WTC11 (cell line): Measurements from ENCODE around the gene ZNF483. TPM values are rescaled to one million over a fixed set of nuclear protein-coding genes. Genes with fewer than 3 reads are reported as not detected.
"Not testable (repeated sequence)": the region's sequence is repeated elsewhere in the genome, so short reads cannot be mapped to it uniquely, and the experiment has no call there.

Source experiments
- ATAC-seq: fragments of 200-7000 bp; cut with Tn5 transposase; 2 replicates; pipeline ENCODE4 v1.10.0; 2021; ENCODE audit warnings: mild to moderate bottlenecking, moderate library complexity
- CTCF ChIA-PET: fragments of 300-600 bp; sonication (Branson Sonifier 250); formaldehyde crosslinking; loops from one replicate; lab custom pipeline; 2021; ENCODE audit warnings: antibody characterized with exemption; lab: Charles Lee
- POLR2A ChIA-PET: fragments of 350-600 bp; sonication (Branson Sonifier 250); formaldehyde crosslinking; loops from one replicate; lab custom pipeline; 2021; ENCODE audit warnings: antibody characterized with exemption; lab: Charles Lee
- DNase-seq: peaks from one replicate; pipeline ENCODE4 v3.0.0; 2021; ENCODE audit warnings: low spot score
- H3K27ac Mint-ChIP-seq: 2 replicates; pipeline ENCODE4 v1.8.0; 2021; ENCODE audit warnings: mixed read lengths
- H3K27me3 Mint-ChIP-seq: 2 replicates; pipeline ENCODE4 v1.8.0; 2021; ENCODE audit warnings: low read depth, mild to moderate bottlenecking, moderate library complexity, mixed read lengths
- H3K36me3 Mint-ChIP-seq: 2 replicates; pipeline ENCODE4 v1.8.0; 2021; ENCODE audit warnings: mixed read lengths
- H3K4me1 Mint-ChIP-seq: 2 replicates; pipeline ENCODE4 v1.8.0; 2022; ENCODE audit warnings: mixed read lengths
- H3K4me3 Mint-ChIP-seq: 2 replicates; pipeline ENCODE4 v1.8.0; 2021; ENCODE audit warnings: mild to moderate bottlenecking, moderate library complexity, mixed read lengths
- H3K9me3 Mint-ChIP-seq: 2 replicates; pipeline ENCODE4 v1.8.0; 2021; ENCODE audit warnings: mixed read lengths
- FOXJ3 ChIP-seq: sonication (generic); formaldehyde crosslinking; IDR thresholded peaks from 2 replicates; pipeline ENCODE4 v1.9.0; 2021; ENCODE audit warnings: missing genetic modification reagents, mild to moderate bottlenecking, borderline replicate concordance
- HMGA2 ChIP-seq: fragments of 250-450 bp; sonication (Bioruptor Pico); IDR thresholded peaks from 2 replicates; pipeline ENCODE4 v1.4.0; 2021; ENCODE audit warnings: mild to moderate bottlenecking, moderate library complexity
- MYBL2 ChIP-seq: sonication (generic); formaldehyde crosslinking; IDR thresholded peaks from 2 replicates; pipeline ENCODE4 v1.8.1; 2023; ENCODE audit warnings: mild to moderate bottlenecking, moderate library complexity, missing genetic modification reagents
- NFE2L1 ChIP-seq: sonication (generic); formaldehyde crosslinking; IDR thresholded peaks from 2 replicates; pipeline ENCODE4 v1.8.1; 2023; ENCODE audit warnings: missing genetic modification reagents
- OVOL2 ChIP-seq: fragments of 250-450 bp; sonication (Bioruptor Pico); IDR thresholded peaks from 2 replicates; pipeline ENCODE4 v1.9.0; 2021; ENCODE audit warnings: mild to moderate bottlenecking, borderline replicate concordance
- RORB ChIP-seq: fragments of 250-450 bp; sonication (Bioruptor Pico); IDR thresholded peaks from 2 replicates; pipeline ENCODE4 v1.9.0; 2021; ENCODE audit warnings: mild to moderate bottlenecking
- TP53 ChIP-seq: sonication (generic); formaldehyde crosslinking; IDR thresholded peaks from 2 replicates; pipeline ENCODE4 v1.8.1; 2023; ENCODE audit warnings: mild to moderate bottlenecking, missing genetic modification reagents
- ZBTB21 ChIP-seq: sonication (generic); formaldehyde crosslinking; IDR thresholded peaks from 2 replicates; pipeline ENCODE4 v1.8.1; 2023; ENCODE audit warnings: mild to moderate bottlenecking, missing genetic modification reagents, borderline replicate concordance
- ZNF232 ChIP-seq: sonication (generic); formaldehyde crosslinking; IDR thresholded peaks from 2 replicates; pipeline ENCODE4 v1.8.0; 2022; ENCODE audit warnings: mild to moderate bottlenecking, missing genetic modification reagents
- ZNF263 ChIP-seq: sonication (generic); formaldehyde crosslinking; IDR thresholded peaks from 2 replicates; pipeline ENCODE4 v1.8.1; 2022; ENCODE audit warnings: low read depth, mild to moderate bottlenecking, moderate library complexity, missing genetic modification reagents
- total RNA-seq: library from RNA; stranded (reverse); gene quantifications from 3 replicates; pipeline ENCODE4 v1.2.3, GENCODE V29; 2021
- TF ChIP-seq, protein P1 (sequence below): fragments of 250-450 bp; sonication (Bioruptor Pico); IDR thresholded peaks from 2 replicates; pipeline ENCODE4 v1.9.0; 2021; ENCODE audit warnings: moderate library complexity, mild to moderate bottlenecking, inconsistent platforms, borderline replicate concordance
- TF ChIP-seq, protein P2 (sequence below): sonication (generic); formaldehyde crosslinking; IDR thresholded peaks from 2 replicates; pipeline ENCODE4 v1.8.1; 2023; ENCODE audit warnings: mild to moderate bottlenecking, missing genetic modification reagents, moderate library complexity
- TF ChIP-seq, protein P3 (sequence below): sonication (generic); formaldehyde crosslinking; IDR thresholded peaks from 2 replicates; pipeline ENCODE4 v1.8.1; 2023; ENCODE audit warnings: mild to moderate bottlenecking, missing genetic modification reagents
- TF ChIP-seq, protein P4 (sequence below): sonication (generic); formaldehyde crosslinking; IDR thresholded peaks from 2 replicates; pipeline ENCODE4 v1.8.1; 2022; ENCODE audit warnings: low read depth, mild to moderate bottlenecking, moderate library complexity, missing genetic modification reagents, borderline replicate concordance
- TF ChIP-seq, protein P5 (sequence below): sonication (generic); formaldehyde crosslinking; IDR thresholded peaks from 2 replicates; pipeline ENCODE4 v1.8.0; 2022; ENCODE audit warnings: mild to moderate bottlenecking, missing genetic modification reagents
- TF ChIP-seq, protein P6 (sequence below): sonication (generic); formaldehyde crosslinking; IDR thresholded peaks from 2 replicates; pipeline ENCODE4 v1.8.0; 2023; ENCODE audit warnings: missing genetic modification reagents

Gene ZNF483
- total RNA-seq, 1 experiment from 2014 or later: 77.4 TPM

DNA sequence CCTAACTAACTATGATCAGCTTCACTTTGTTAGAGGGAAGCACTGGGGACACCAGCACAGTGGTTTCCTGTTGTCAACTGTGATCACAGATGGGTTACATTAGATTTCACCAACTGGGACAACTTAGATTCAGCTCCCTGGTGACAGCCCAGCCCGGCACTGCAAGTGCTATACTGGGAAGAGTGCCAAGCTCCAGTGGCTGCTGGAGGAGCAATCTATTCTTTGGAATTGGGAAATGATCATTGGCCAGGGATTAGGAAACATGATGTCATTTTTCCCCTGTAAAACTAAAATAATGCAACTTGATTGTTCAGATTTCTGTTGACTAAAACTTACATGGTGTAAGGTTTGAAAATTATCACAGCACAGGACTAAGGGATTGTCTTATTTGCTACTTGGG is 41.3 kb downstream of the ZNF483 start:
- Mint-ChIP-seq H3K4me3 (no peak overlapping the region), H3K36me3 (peaks cover 67% of the 10 kb centered on the region), H3K27me3 (no peaks in the 10 kb centered on the region), H3K9me3 (peaks cover 41% of the 10 kb centered on the region), H3K27ac (no peak overlapping the region), H3K4me1 (no peaks in the 10 kb centered on the region)
- ATAC-seq: no peak
- TF ChIP-seq, protein P1, sequence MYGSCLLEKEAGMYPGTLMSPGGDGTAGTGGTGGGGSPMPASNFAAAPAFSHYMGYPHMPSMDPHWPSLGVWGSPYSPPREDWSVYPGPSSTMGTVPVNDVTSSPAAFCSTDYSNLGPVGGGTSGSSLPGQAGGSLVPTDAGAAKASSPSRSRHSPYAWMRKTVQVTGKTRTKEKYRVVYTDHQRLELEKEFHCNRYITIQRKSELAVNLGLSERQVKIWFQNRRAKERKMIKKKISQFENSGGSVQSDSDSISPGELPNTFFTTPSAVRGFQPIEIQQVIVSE (CRISPR knock-in tag): no peak
- no peak for TF ChIP-seq ZNF263 (CRISPR knock-in tag)
- POLR2A ChIA-PET: interaction anchor here (0.6 kb wide), 1 partner anchor 527 kb away, joined by 3 read pairs; no protein-coding TSS in a partner anchor
- DNase-seq: no peak
- CTCF ChIA-PET: no interaction called here

DNA sequence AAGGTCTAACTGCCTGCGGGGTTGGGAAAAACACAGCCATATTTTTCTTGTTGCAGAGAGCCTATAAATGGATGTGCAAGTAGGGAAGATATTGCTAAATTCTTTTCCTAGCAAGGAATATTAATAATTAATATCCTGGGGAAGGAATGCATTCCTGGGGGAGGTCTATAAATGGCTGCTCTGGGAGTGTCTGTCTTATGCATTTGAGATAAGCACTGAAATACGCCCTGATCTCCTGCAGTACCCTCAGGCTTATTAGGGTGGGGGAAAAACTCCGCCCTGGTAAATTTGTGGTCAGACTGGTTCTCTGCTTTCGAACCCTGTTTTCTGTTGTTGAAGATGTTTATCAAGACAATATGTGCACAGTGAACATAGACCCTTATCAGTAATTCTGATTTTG is 43.1 kb downstream of the ZNF483 start:
- POLR2A ChIA-PET, H3K4me3 Mint-ChIP-seq, H3K27me3 Mint-ChIP-seq, H3K27ac Mint-ChIP-seq, H3K4me1 Mint-ChIP-seq, ATAC-seq, CTCF ChIA-PET, DNase-seq: not testable (repeated sequence)
- Mint-ChIP-seq H3K9me3 (peaks cover 41% of the 10 kb centered on the region), H3K36me3 (peaks cover 74% of the 10 kb centered on the region)

DNA sequence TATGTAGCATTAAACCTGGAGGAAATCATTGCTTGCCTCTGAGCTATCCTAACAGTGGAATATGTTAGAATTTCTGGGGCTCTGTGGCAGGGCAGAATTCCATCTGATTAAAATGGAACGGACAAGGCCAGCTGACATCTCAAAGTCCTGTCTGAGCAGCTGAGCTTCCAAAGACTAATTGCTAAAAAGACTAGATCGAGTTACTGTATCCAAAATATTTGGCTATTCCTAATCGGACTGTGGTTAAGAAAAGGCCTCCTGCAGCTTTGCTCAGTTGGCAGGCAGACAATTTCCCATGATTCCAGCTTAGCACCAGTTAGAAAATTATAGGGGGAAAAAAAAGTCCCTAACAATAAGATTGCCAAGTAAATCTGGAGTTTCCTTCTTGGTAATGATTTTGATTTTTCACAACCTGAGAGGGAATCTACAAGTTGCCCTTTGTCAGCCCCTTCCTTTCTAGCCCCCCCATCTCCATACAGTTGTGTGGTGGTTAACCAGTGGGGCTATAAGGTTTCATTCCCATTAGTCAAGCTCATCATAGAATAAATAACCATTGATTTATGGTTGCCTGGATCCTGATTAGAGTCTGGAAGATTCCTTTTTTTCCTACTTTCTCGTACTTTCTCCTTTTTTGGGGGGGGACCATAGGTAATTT is 48.1 kb downstream of the ZNF483 start:
- no peak for ATAC-seq
- DNase-seq: no peak
- TF ChIP-seq, protein P2, sequence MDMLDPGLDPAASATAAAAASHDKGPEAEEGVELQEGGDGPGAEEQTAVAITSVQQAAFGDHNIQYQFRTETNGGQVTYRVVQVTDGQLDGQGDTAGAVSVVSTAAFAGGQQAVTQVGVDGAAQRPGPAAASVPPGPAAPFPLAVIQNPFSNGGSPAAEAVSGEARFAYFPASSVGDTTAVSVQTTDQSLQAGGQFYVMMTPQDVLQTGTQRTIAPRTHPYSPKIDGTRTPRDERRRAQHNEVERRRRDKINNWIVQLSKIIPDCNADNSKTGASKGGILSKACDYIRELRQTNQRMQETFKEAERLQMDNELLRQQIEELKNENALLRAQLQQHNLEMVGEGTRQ (CRISPR knock-in tag): no peak
- TF ChIP-seq, protein P3, sequence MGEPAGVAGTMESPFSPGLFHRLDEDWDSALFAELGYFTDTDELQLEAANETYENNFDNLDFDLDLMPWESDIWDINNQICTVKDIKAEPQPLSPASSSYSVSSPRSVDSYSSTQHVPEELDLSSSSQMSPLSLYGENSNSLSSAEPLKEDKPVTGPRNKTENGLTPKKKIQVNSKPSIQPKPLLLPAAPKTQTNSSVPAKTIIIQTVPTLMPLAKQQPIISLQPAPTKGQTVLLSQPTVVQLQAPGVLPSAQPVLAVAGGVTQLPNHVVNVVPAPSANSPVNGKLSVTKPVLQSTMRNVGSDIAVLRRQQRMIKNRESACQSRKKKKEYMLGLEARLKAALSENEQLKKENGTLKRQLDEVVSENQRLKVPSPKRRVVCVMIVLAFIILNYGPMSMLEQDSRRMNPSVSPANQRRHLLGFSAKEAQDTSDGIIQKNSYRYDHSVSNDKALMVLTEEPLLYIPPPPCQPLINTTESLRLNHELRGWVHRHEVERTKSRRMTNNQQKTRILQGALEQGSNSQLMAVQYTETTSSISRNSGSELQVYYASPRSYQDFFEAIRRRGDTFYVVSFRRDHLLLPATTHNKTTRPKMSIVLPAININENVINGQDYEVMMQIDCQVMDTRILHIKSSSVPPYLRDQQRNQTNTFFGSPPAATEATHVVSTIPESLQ: no peak
- TF ChIP-seq HMGA2 (CRISPR knock-in tag): no peak
- no peak for TF ChIP-seq MYBL2 (CRISPR knock-in tag)
- TF ChIP-seq FOXJ3 (CRISPR knock-in tag): no peak
- TF ChIP-seq, protein P4, sequence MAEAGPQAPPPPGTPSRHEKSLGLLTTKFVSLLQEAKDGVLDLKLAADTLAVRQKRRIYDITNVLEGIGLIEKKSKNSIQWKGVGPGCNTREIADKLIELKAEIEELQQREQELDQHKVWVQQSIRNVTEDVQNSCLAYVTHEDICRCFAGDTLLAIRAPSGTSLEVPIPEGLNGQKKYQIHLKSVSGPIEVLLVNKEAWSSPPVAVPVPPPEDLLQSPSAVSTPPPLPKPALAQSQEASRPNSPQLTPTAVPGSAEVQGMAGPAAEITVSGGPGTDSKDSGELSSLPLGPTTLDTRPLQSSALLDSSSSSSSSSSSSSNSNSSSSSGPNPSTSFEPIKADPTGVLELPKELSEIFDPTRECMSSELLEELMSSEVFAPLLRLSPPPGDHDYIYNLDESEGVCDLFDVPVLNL: no peak
- TF ChIP-seq ZNF232 (CRISPR knock-in tag): no peak
- TF ChIP-seq RORB (CRISPR knock-in tag): no peak
- TF ChIP-seq OVOL2 (CRISPR knock-in tag): no peak
- Mint-ChIP-seq H3K9me3 (peaks cover 19% of the 10 kb centered on the region), H3K27me3 (no peaks in the 10 kb centered on the region), H3K27ac (no peak overlapping the region), H3K4me3 (no peak overlapping the region), H3K4me1 (no peaks in the 10 kb centered on the region), H3K36me3 (peaks cover 86% of the 10 kb centered on the region)
- CTCF ChIA-PET: no interaction called here
- POLR2A ChIA-PET: no interaction called here

DNA sequence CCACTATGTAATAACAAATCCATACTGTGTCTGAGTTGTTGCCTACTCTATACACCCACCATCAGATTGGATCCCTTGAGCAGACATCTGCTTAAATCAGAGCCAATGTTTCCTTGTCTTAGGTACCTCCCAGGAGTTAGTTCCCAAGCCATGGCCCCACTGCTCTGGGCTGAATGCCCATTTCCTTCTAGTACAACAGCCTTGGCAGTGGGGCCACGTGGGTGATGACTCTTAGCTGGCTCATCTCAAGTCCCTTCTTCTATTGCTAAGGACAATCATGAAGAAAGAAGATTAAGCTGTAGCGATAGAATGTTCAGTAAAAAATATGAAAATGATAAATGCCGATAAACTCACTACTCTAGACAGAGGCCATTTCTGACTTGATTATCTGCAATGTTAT is 57.9 kb downstream of the ZNF483 start:
- Mint-ChIP-seq H3K4me1 (no peaks in the 10 kb centered on the region), H3K36me3 (peaks cover 36% of the 10 kb centered on the region), H3K4me3 (no peak overlapping the region), H3K27ac (no peak overlapping the region), H3K9me3 (no peaks in the 10 kb centered on the region), H3K27me3 (no peaks in the 10 kb centered on the region)
- ATAC-seq (no peak), DNase-seq (no peak)
- POLR2A ChIA-PET: no interaction called here
- CTCF ChIA-PET: no interaction called here
- no peak for TF ChIP-seq NFE2L1 (CRISPR knock-in tag)
- no peak for TF ChIP-seq TP53 (CRISPR knock-in tag)
- TF ChIP-seq, protein P5, sequence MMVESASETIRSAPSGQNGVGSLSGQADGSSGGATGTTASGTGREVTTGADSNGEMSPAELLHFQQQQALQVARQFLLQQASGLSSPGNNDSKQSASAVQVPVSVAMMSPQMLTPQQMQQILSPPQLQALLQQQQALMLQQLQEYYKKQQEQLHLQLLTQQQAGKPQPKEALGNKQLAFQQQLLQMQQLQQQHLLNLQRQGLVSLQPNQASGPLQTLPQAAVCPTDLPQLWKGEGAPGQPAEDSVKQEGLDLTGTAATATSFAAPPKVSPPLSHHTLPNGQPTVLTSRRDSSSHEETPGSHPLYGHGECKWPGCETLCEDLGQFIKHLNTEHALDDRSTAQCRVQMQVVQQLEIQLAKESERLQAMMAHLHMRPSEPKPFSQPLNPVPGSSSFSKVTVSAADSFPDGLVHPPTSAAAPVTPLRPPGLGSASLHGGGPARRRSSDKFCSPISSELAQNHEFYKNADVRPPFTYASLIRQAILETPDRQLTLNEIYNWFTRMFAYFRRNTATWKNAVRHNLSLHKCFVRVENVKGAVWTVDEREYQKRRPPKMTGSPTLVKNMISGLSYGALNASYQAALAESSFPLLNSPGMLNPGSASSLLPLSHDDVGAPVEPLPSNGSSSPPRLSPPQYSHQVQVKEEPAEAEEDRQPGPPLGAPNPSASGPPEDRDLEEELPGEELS (CRISPR knock-in tag): no peak
- TF ChIP-seq, protein P6, sequence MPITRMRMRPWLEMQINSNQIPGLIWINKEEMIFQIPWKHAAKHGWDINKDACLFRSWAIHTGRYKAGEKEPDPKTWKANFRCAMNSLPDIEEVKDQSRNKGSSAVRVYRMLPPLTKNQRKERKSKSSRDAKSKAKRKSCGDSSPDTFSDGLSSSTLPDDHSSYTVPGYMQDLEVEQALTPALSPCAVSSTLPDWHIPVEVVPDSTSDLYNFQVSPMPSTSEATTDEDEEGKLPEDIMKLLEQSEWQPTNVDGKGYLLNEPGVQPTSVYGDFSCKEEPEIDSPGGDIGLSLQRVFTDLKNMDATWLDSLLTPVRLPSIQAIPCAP: no peak
- TF ChIP-seq ZBTB21 (CRISPR knock-in tag): no peak
- TF ChIP-seq, protein P2 (CRISPR knock-in tag): no peak
- TF ChIP-seq RORB (CRISPR knock-in tag): no peak
- TF ChIP-seq, protein P3: no peak
